ENCODE results near the gene UGT2A3. TPM values are rescaled to one million over a fixed set of nuclear protein-coding genes. Genes with fewer than 3 reads are reported as not detected.

The UGT2A3 gene
- total RNA-seq, 1 donor from 2014 or later = not detected

- no peak overlapping the region for H3K27ac ChIP-seq
- DNase-seq (ENCODE audit: extremely low spot score in 2 of 2) = no peak
- H3K9me3 ChIP-seq = no peaks in the 10 kb centered on the region
- no peaks in the 10 kb centered on the region for H3K36me3 ChIP-seq
- TF ChIP-seq CTCF (IDR thresholded peaks at IDR 0.05) (no peak), POLR2AphosphoS5 (IDR thresholded peaks at IDR 0.05; ENCODE audit: insufficient read depth in 1 of 2, low read depth in 1 of 2) (no peak), POLR2A (IDR thresholded peaks at IDR 0.05) (no peak)
- H3K4me3 ChIP-seq = no peak overlapping the region
- H3K4me1 ChIP-seq = no peaks in the 10 kb centered on the region
- H3K27me3 ChIP-seq = no peaks in the 10 kb centered on the region
- intact Hi-C loops (cut with DNase I) = no loop called here
Measured at GRCh38 chr4:68917016-68917415, 34.6 kb downstream of the UGT2A3 start.

DNA sequence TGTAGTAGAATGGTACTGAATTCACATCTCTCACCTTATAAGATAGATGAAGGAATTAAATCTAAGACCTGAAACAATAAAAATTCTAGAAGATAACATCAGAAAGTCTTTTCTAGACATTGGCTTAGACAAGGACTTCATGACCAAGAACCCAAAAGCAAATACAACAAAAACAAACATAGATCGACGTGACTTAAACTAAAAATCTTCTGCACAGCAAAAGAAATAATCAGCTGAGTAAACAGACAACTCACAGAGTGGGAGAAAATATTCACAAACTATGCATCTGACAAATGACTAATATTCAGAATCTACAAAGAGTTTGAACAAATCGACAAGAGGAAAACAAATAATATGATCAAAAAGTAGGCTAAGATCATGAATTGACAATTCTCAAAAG, 38.8 kb downstream of the UGT2A3 start:
- intact Hi-C loops (cut with DNase I) = no loop called here
- no peaks in the 10 kb centered on the region for H3K9me3 ChIP-seq

GRCh38 chr4:68909385-68909784, 42.2 kb downstream of the UGT2A3 start:
- no peak overlapping the region for H3K4me3 ChIP-seq
- DNase-seq (ENCODE audit: extremely low spot score in 2 of 2) = no peak
- TF ChIP-seq POLR2AphosphoS5 (IDR thresholded peaks at IDR 0.05; ENCODE audit: insufficient read depth in 1 of 2, low read depth in 1 of 2) (no peak), POLR2A (IDR thresholded peaks at IDR 0.05) (no peak), CTCF (IDR thresholded peaks at IDR 0.05) (no peak)
- H3K27me3 ChIP-seq = no peaks in the 10 kb centered on the region
- H3K4me1 ChIP-seq = peaks cover 16% of the 10 kb centered on the region
- H3K27ac ChIP-seq = no peak overlapping the region
- no peaks in the 10 kb centered on the region for H3K9me3 ChIP-seq
- intact Hi-C loops (cut with DNase I) = no loop called here
- no peaks in the 10 kb centered on the region for H3K36me3 ChIP-seq

More for the DNA sequence above, 38.8 kb downstream of the UGT2A3 start:
- H3K27me3 ChIP-seq = no peaks in the 10 kb centered on the region
- no peak overlapping the region for H3K27ac ChIP-seq
- no peak for DNase-seq (ENCODE audit: extremely low spot score in 2 of 2)
- H3K4me1 ChIP-seq = no peaks in the 10 kb centered on the region
- no peak for TF ChIP-seq CTCF (IDR thresholded peaks at IDR 0.05)
- TF ChIP-seq POLR2A (IDR thresholded peaks at IDR 0.05) = no peak
- TF ChIP-seq POLR2AphosphoS5 (IDR thresholded peaks at IDR 0.05; ENCODE audit: insufficient read depth in 1 of 2, low read depth in 1 of 2) = no peak
- no peak overlapping the region for H3K4me3 ChIP-seq
- no peaks in the 10 kb centered on the region for H3K36me3 ChIP-seq

- TF ChIP-seq CTCF (IDR thresholded peaks at IDR 0.05) = no peak
- TF ChIP-seq POLR2A (IDR thresholded peaks at IDR 0.05) = no peak
- no peak for TF ChIP-seq POLR2AphosphoS5 (IDR thresholded peaks at IDR 0.05; ENCODE audit: insufficient read depth in 1 of 2, low read depth in 1 of 2)
- H3K27ac ChIP-seq = no peak overlapping the region
- peaks cover 16% of the 10 kb centered on the region for H3K4me1 ChIP-seq
- DNase-seq (ENCODE audit: extremely low spot score in 2 of 2) = no peak
- intact Hi-C loops (cut with DNase I) = no loop called here
- H3K4me3 ChIP-seq = no peak overlapping the region
- H3K9me3 ChIP-seq = no peaks in the 10 kb centered on the region
- H3K27me3 ChIP-seq = no peaks in the 10 kb centered on the region
- H3K36me3 ChIP-seq = no peaks in the 10 kb centered on the region
Measured at GRCh38 chr4:68907788-68908700, 43.6 kb downstream of the UGT2A3 start.

DNA sequence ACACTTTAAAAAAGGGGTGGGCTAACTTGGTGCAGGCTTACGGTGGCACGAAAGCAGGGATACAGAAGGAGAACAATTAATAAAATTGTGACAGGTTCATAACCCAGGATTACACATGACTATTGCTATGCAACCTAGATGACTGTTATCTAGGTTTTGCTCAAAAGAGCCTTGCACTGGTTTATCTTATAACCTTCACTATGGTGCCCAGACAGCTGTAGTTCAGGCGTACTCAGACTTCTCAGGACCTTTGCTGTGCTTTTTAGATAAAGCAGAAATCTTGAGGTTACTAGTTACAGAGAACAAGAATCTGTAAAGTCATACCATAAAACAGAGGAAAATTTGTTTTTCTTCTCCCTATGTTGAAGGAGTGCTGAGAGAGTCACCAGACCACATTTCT, 44.4 kb downstream of the UGT2A3 start:
- no peak overlapping the region for H3K27ac ChIP-seq
- intact Hi-C loops (cut with DNase I) = no loop called here
- no peak overlapping the region for H3K4me3 ChIP-seq
- TF ChIP-seq CTCF (IDR thresholded peaks at IDR 0.05) = no peak
- TF ChIP-seq POLR2AphosphoS5 (IDR thresholded peaks at IDR 0.05; ENCODE audit: insufficient read depth in 1 of 2, low read depth in 1 of 2) = no peak
- no peak for TF ChIP-seq POLR2A (IDR thresholded peaks at IDR 0.05)
- H3K9me3 ChIP-seq = no peaks in the 10 kb centered on the region
- DNase-seq (ENCODE audit: extremely low spot score in 2 of 2) = no peak
- H3K4me1 ChIP-seq = peaks cover 16% of the 10 kb centered on the region
- no peaks in the 10 kb centered on the region for H3K27me3 ChIP-seq
- no peaks in the 10 kb centered on the region for H3K36me3 ChIP-seq

Measured in vagina (tissue), 2 donors.